H1 (cell line): ENCODE data around the gene AKAP4. TPM values are rescaled to one million over a fixed set of nuclear protein-coding genes. Genes with fewer than 3 reads are reported as not detected.

Source experiments
- CTCF ChIA-PET: fragments of 300-600 bp; sonication (Branson Sonifier 250); formaldehyde crosslinking; loops from one replicate; lab custom pipeline; 2021; ENCODE audit not compliant: partially characterized antibody; lab: Charles Lee
- POLR2A ChIA-PET: fragments of 300-600 bp; sonication (Branson Sonifier 250); formaldehyde crosslinking; loops from one replicate; lab custom pipeline; 2021; ENCODE audit warnings: inconsistent platforms; ENCODE audit not compliant: partially characterized antibody; lab: Charles Lee
- DNase-seq, 2 experiments: peaks; one replicate each; pipeline versions ENCODE4 v3.0.0 to v3.0.0-alpha.2; 2010 to 2022; ENCODE audit warnings: low spot score in 2 of 2, low read depth in 1 of 2, mixed read lengths in 1 of 2
- FAIRE-seq: peaks from 2 replicates; lab custom pipeline; 2011; peaks lifted over from hg19 to GRCh38; lab: Jason Lieb, UNC
- H2AFZ ChIP-seq: 2 replicates; pipeline ENCODE4 v1.8.1; 2012; ENCODE audit warnings: low read length, inconsistent platforms
- H2AK5ac ChIP-seq: 2 replicates; pipeline ENCODE4 v1.6.1; 2013; ENCODE audit warnings: low read depth, low read length
- H2BK120ac ChIP-seq: replicated peaks from 2 replicates; pipeline ENCODE3; 2013; ENCODE audit warnings: low read depth, low read length, inconsistent platforms
- H2BK12ac ChIP-seq: 2 replicates; pipeline ENCODE4 v1.6.1; 2013; ENCODE audit warnings: low read depth, low read length
- H2BK15ac ChIP-seq: 2 replicates; pipeline ENCODE4 v1.6.1; 2013; ENCODE audit warnings: low read length
- H2BK20ac ChIP-seq: 2 replicates; pipeline ENCODE4 v1.6.1; 2013; ENCODE audit warnings: low read length
- H2BK5ac ChIP-seq: 2 replicates; pipeline ENCODE4 v1.6.1; 2013; ENCODE audit warnings: low read depth, low read length
- H3K14ac ChIP-seq: 2 replicates; pipeline ENCODE4 v1.6.1; 2013; ENCODE audit warnings: inconsistent platforms; ENCODE audit not compliant: insufficient read length
- H3K18ac ChIP-seq: 2 replicates; pipeline ENCODE4 v1.6.1; 2013; ENCODE audit warnings: low read length; ENCODE audit errors: extremely low read depth
- H3K23ac ChIP-seq: 2 replicates; pipeline ENCODE4 v1.6.1; 2013; ENCODE audit warnings: inconsistent platforms; ENCODE audit not compliant: insufficient read length
- H3K23me2 ChIP-seq: 2 replicates; pipeline ENCODE4 v1.6.1; 2013; ENCODE audit warnings: low read depth, low read length
- H3K27ac ChIP-seq: 2 replicates; pipeline ENCODE4 v1.6.1; 2011; ENCODE audit warnings: low read depth, low read length, inconsistent platforms
- H3K27me3 ChIP-seq, 4 experiments: replicated peaks in 1 of 4; 1 replicate in 1 of 4; 2 replicates in 3 of 4; pipeline versions ENCODE4 v1.6.1 to v1.8.1; 2011 to 2013; ENCODE audit warnings: low read length in 3 of 4, mild to moderate bottlenecking in 3 of 4, inconsistent platforms in 2 of 4, mixed read lengths in 2 of 4, moderate library complexity in 1 of 4; ENCODE audit not compliant: control insufficient read depth in 3 of 4, insufficient read depth in 3 of 4; ENCODE audit errors: extremely low read depth in 1 of 4
- H3K36me3 ChIP-seq, 4 experiments: 2 replicates each; pipeline versions ENCODE4 v1.6.1 to v1.8.1; 2011 to 2013; ENCODE audit warnings: mild to moderate bottlenecking in 4 of 4, low read length in 3 of 4, moderate library complexity in 2 of 4, control low read depth in 1 of 4, inconsistent platforms in 1 of 4; ENCODE audit not compliant: insufficient read depth in 4 of 4, control insufficient read depth in 2 of 4
- H3K4ac ChIP-seq: replicated peaks from 2 replicates; pipeline ENCODE3; 2013; ENCODE audit warnings: low read length, low read depth, mixed read lengths, inconsistent platforms; ENCODE audit not compliant: insufficient read length
- H3K4me1 ChIP-seq, 4 experiments: replicated peaks in 1 of 4; 1 replicate in 1 of 4; 2 replicates in 3 of 4; pipeline versions ENCODE4 v1.6.1 to v1.8.1; 2011 to 2013; ENCODE audit warnings: low read length in 3 of 4, inconsistent platforms in 2 of 4, mixed read lengths in 1 of 4; ENCODE audit not compliant: insufficient read depth in 4 of 4, control insufficient read depth in 3 of 4
- H3K4me2 ChIP-seq, 2 experiments: 2 replicates each; pipeline versions ENCODE4 v1.6.1 to v1.8.1; 2011 to 2013; ENCODE audit warnings: low read depth in 2 of 2, low read length in 2 of 2, control low read depth in 1 of 2, inconsistent platforms in 1 of 2, mild to moderate bottlenecking in 1 of 2; ENCODE audit not compliant: insufficient read depth in 1 of 2
- H3K4me3 ChIP-seq, 4 experiments: fragments of 200-600, 300-600 bp in 1 of 4; sonication (generic), shearing (Covaris generic), sonication (Bioruptor Twin) in 1 of 4; 2 replicates each; pipeline versions ENCODE4 v1.5.1 to v1.8.1; 2011 to 2016; ENCODE audit warnings: low read length in 4 of 4, low read depth in 3 of 4, control low read depth in 2 of 4, inconsistent platforms in 2 of 4, mild to moderate bottlenecking in 2 of 4, mixed read lengths in 1 of 4, moderate library complexity in 1 of 4; ENCODE audit not compliant: insufficient read depth in 2 of 4; ENCODE audit errors: extremely low read depth in 1 of 4
- H3K56ac ChIP-seq: replicated peaks from 2 replicates; pipeline ENCODE3; 2013; ENCODE audit warnings: low read depth, mild to moderate bottlenecking, mixed read lengths, low read length, inconsistent platforms; ENCODE audit not compliant: insufficient read length
- H3K79me1 ChIP-seq: 2 replicates; pipeline ENCODE4 v1.6.1; 2013; ENCODE audit warnings: low read depth, low read length, control low read depth
- H3K79me2 ChIP-seq, 2 experiments: 2 replicates each; pipeline versions ENCODE4 v1.6.1 to v1.8.1; 2012 to 2013; ENCODE audit warnings: low read length in 2 of 2, mild to moderate bottlenecking in 2 of 2, inconsistent platforms in 1 of 2; ENCODE audit not compliant: insufficient read depth in 2 of 2, control insufficient read depth in 1 of 2
- H3K9ac ChIP-seq, 4 experiments: replicated peaks in 1 of 4; 1 replicate in 1 of 4; 2 replicates in 3 of 4; pipeline versions ENCODE4 v1.6.1 to v1.8.1; 2011 to 2013; ENCODE audit warnings: low read depth in 3 of 4, low read length in 3 of 4, control low read depth in 2 of 4, mild to moderate bottlenecking in 2 of 4, moderate library complexity in 2 of 4, inconsistent platforms in 1 of 4; ENCODE audit errors: extremely low read depth in 1 of 4
- H3K9me3 ChIP-seq, 2 experiments: 2 replicates each; pipeline versions ENCODE4 v1.6.1 to v1.8.1; 2012 to 2013; ENCODE audit warnings: mild to moderate bottlenecking in 2 of 2, moderate library complexity in 2 of 2, control low read depth in 1 of 2, inconsistent platforms in 1 of 2, low read depth in 1 of 2, low read length in 1 of 2, mixed read lengths in 1 of 2; ENCODE audit not compliant: insufficient read depth in 2 of 2
- H4K20me1 ChIP-seq, 2 experiments: replicated peaks in 1 of 2; 2 replicates each; pipeline versions ENCODE3 to v1.8.1; 2011 to 2013; ENCODE audit warnings: inconsistent platforms in 2 of 2, low read length in 2 of 2, mild to moderate bottlenecking in 1 of 2; ENCODE audit not compliant: insufficient read depth in 2 of 2, control insufficient read depth in 1 of 2
- H4K5ac ChIP-seq: 2 replicates; pipeline ENCODE4 v1.6.1; 2013; ENCODE audit warnings: low read length, low read depth, mixed read lengths, inconsistent platforms; ENCODE audit not compliant: insufficient read length
- H4K8ac ChIP-seq: 2 replicates; pipeline ENCODE4 v1.8.0; 2013; ENCODE audit warnings: mild to moderate bottlenecking, moderate library complexity, low read length, inconsistent platforms; ENCODE audit not compliant: insufficient read depth; ENCODE audit errors: extremely low read depth
- H4K91ac ChIP-seq: replicated peaks from 2 replicates; pipeline ENCODE3; 2013; ENCODE audit warnings: low read length, mixed read lengths, inconsistent platforms; ENCODE audit not compliant: insufficient read length
- ASH2L ChIP-seq: fragments of 200-600, 300-600 bp; sonication (generic); IDR thresholded peaks from one replicate; pipeline ENCODE4 v1.7.1; 2017; ENCODE audit warnings: low read length
- EZH2 ChIP-seq: fragments of 200-600 bp; sonication (generic); IDR thresholded peaks from 2 replicates; pipeline ENCODE4 v1.7.1; 2012; ENCODE audit warnings: low read depth, mild to moderate bottlenecking, moderate library complexity, low read length, inconsistent platforms; ENCODE audit not compliant: severe bottlenecking
- FOSL1 ChIP-seq: IDR thresholded peaks from 2 replicates; pipeline ENCODE4 v1.6.1; 2011; ENCODE audit warnings: mild to moderate bottlenecking, low read depth, low read length, moderate library complexity; ENCODE audit not compliant: insufficient read depth
- GTF2F1 ChIP-seq: IDR thresholded peaks from 2 replicates; pipeline ENCODE4 v1.6.1; 2012; ENCODE audit warnings: low read depth, low read length, improper control_type of control experiment, borderline replicate concordance
- POU5F1 ChIP-seq: IDR thresholded peaks from 2 replicates; pipeline ENCODE4 v1.6.1; 2011; ENCODE audit warnings: low read depth, mild to moderate bottlenecking, low read length, moderate library complexity
- ZNF274 ChIP-seq: IDR thresholded peaks from 2 replicates; pipeline ENCODE4 v1.7.0; 2012; ENCODE audit warnings: low read length, borderline replicate concordance; ENCODE audit errors: extremely low read depth
- WGBS, 2 experiments: shearing (Covaris generic) in 1 of 2; methylation state at CpG; one replicate each; pipeline versions ENCODE4 v1.1.6 to v1.1.7; 2013 to 2015; ENCODE audit warnings: low lambda C conversion rate in 2 of 2, mixed read lengths in 2 of 2, inconsistent platforms in 1 of 2, low coverage in 1 of 2, missing lambda C conversion rate in 1 of 2; ENCODE audit not compliant: insufficient replicate concordance in 2 of 2, insufficient coverage in 1 of 2, insufficient read length in 1 of 2; ENCODE audit errors: extremely low coverage in 1 of 2, missing lambda C conversion rate in 1 of 2; 5-methylcytosine and 5-hydroxymethylcytosine counted together
- polyA plus RNA-seq, 7 experiments: library from polyadenylated mRNA; depleted of rRNA in 3 of 7; stranded (reverse) in 5 of 7; unstranded in 2 of 7; fragments of >200 nt in 5 of 7; fragments of 200-250 nt in 2 of 7; gene quantifications; 1 replicate in 5 of 7; 2 replicates in 1 of 7; 4 replicates in 1 of 7; pipeline versions ENCODE4 v1.2.1 to v1.2.3, GENCODE V29; 2011 to 2013; ENCODE audit warnings: missing spikeins in 2 of 7, mixed read lengths in 2 of 7
- total RNA-seq: library from RNA; stranded (reverse); fragmentation: NEBNext Ultra II Directional; extraction: Animal tissue kit (Norgen Biotek cat#: 25700); gene quantifications from 2 replicates; pipeline ENCODE4 v1.2.1, GENCODE V29; 2021

AKAP4 gene
- total and polyA plus RNA-seq, 2 of the 8 experiments (the other 6 are each of a cell fraction or from before 2014, with no cell fraction given), result not detected

DNA sequence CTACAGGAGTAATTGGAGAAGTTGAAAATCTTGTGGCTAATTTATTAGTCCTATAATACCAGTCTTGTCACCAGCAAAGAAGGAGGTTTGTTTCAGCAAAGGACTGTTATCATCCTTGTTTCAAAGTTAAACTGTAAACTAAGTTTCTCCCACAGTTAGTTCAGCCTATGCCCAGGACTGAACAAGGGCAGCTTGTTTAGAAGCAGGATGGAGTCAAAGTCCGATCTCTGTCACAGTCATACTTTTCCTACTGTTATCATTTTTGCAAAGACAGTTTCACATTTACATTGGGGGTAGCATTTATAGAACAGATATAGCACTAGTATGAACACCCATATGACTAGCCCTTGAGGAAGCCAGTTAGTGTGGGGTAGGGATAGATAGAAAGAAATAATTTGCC, 46.4 kb downstream of the AKAP4 start:
- 91% methylated on average over 1 of the region's 1 CpG; no CpG with 5 or more reads in 1 of the 2 experiments for WGBS, 2 experiments
- Histone ChIP-seq H3K4me2 (no peak overlapping the region), H4K91ac (no peak overlapping the region), H3K9ac (no peak overlapping the region), H4K5ac (no peak overlapping the region), H3K27me3 (no peaks in the 10 kb centered on the region), H3K14ac (no peak overlapping the region), H3K79me2 (no peaks in the 10 kb centered on the region), H2AFZ (no peak overlapping the region), H4K8ac (no peak overlapping the region), H3K36me3 (no peaks in the 10 kb centered on the region), H2BK20ac (no peak overlapping the region), H3K4me1 (no peaks in the 10 kb centered on the region), H3K56ac (no peak overlapping the region), H3K4ac (no peak overlapping the region), H2BK5ac (no peak overlapping the region), H3K23me2 (no peaks in the 10 kb centered on the region), H2BK120ac (no peak overlapping the region), H2BK15ac (no peak overlapping the region), H3K79me1 (no peaks in the 10 kb centered on the region)
- ChIA-PET CTCF (no interaction called here), POLR2A (no interaction called here)
- no peak for DNase-seq
- no peak for TF ChIP-seq FOSL1
- no peak for TF ChIP-seq ASH2L
- TF ChIP-seq ZNF274, result no peak
- TF ChIP-seq GTF2F1, result no peak
- TF ChIP-seq POU5F1, result no peak
- no peak for TF ChIP-seq EZH2
- TF ChIP-seq, all 59 proteins: peak for 0
- FAIRE-seq, result no peak
- Histone ChIP-seq H3K4me3 (no peak overlapping the region), H3K27ac (no peak overlapping the region), H3K9me3 (no peaks in the 10 kb centered on the region), H3K18ac (no peak overlapping the region), H2BK12ac (no peak overlapping the region), H3K23ac (no peak overlapping the region), H2AK5ac (no peak overlapping the region), H4K20me1 (no peaks in the 10 kb centered on the region)
